ENCODE results near the gene ANK2.

ANK2 gene

DNA sequence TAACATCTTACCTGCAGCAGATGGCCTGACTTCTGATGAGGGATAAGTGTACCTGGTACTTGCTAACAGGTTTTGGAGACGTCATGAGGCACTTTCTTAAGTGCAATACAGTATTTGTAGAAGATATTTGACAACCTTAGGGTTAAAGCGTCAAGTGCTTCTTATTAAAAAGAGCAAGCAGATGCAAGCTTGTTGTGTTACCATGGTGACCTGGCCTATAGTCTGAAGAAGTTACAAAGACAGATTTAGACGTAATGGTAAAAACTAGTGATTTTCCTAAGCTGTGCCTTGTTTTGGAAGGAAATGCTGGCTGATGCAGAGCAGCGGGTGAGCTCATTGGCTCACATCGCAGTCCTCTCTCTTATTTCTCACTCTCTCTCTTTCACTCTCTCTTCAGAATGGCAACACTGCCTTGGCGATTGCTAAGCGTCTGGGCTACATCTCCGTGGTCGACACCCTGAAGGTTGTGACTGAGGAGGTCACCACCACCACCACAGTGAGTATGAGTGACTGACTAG lies 243.6 kb downstream of the ANK2 start:
- DNase-seq, result peak; percentile 52

DNA sequence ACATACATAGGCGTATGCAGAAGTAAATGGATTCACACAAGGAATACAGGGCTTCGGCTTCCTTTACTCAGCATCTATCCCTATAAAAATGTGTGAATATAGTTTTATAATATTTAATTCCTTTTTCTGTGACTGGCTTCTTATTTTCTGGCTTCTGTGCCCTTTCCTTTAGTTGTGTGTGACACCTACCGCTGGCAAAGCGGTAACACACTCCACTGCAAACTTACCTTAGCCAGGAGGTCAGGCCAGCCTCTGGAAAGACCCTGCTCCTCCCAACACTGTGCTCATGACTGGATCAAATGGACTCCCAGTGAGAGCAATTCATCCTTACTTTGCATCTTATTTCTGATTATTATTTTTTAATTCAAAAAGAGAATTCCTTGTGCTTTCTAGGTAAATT lies 244.2 kb downstream of the ANK2 start:
- DNase-seq, result peak; percentile 20

DNA sequence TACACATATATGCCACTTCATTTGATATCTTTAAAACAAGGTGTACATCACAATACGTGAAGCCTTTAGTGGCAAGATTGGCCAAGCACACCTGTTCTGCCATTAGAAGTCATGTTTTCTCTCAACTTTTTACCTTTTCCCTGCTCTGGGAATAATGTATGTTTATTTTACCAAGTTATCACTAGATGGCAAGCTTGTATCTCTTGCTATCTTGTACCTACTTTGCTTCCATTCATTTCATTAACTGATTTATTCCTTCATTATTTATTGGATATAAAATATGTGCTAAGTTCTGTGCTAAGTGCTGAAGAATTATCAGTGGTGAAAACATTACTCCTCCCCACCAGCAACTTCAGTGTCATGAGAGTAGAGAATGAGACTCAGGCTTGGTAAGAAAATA lies 245.5 kb downstream of the ANK2 start:
- no peak for DNase-seq

DNA sequence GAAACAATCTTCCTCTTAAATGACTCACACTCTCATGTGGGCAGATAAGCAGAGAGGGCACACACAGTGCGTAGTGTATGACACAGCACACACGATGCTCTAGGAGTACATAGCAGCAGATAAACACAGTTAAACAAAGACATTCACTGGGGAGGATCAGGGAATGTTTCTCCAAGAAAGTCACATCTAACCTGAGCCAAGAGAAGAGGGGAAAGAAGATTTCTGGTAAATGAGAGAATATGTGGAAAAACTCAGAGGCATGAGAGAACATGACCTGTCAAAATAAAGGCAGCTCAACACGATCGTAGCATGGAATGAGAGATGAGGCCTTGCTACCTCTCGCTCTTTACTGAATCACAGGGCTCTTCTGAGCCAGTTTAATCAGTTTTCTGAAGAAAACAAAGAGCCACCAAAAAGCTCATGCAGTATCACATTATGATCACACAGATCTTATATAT lies 251.0 kb downstream of the ANK2 start:
- DNase-seq, result peak; percentile 31

DNA sequence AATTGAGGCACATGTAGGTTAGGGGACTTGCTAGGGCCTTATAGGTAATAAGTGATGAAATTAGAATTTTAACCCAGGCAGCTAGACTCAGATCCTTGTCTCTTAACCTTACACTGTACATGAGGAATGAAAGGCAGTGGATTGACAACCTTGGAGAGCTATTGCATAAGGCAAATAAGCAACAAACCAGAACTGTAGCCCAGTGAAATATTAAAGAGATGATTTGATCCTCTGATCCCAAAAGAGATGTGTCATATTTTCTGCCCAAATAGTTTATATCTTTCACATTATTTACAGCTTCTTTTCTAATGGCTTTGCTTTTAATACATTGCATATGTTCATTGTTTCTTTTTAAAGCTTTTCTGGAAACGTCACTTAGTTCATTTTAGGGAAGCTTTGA lies 252.6 kb downstream of the ANK2 start:
- DNase-seq, result peak; percentile 33

DNA sequence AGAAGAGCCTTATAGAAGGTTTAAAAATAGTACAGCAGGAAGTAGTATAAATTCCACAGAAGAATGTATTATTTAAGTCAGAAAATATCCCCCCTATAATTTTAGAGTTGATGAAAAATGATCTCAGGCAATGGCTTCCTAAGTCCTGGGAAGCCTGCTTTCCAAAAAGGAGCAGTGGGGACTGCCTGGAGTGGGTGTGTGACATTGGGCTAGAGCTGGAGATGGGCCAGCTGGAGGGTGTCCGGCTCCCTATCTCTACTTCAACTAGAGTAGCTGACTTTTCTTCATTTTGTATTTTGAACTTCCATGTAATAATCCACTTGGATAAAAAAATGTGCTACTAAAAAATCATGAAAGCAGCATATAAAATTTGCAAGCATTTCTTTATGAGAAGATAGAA lies 253.9 kb downstream of the ANK2 start:
- peak; percentile 24 for DNase-seq

DNA sequence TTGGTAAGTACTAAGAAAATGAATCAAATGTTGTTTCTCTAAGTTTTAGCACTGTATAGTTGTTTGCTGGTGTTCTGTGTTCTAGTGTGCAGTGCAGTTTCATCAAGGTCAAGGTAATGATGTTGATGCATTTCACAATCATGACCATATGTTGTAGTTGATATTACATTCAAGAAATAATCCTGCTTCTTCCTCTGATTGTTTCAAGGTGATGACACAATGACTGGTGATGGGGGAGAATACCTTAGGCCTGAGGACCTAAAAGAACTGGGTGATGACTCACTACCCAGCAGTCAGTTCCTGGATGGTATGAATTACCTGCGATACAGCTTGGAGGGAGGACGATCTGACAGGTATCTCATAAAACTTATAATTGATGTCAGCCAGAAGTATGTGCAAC lies 261.6 kb downstream of the ANK2 start:
- DNase-seq, result no peak

DNA sequence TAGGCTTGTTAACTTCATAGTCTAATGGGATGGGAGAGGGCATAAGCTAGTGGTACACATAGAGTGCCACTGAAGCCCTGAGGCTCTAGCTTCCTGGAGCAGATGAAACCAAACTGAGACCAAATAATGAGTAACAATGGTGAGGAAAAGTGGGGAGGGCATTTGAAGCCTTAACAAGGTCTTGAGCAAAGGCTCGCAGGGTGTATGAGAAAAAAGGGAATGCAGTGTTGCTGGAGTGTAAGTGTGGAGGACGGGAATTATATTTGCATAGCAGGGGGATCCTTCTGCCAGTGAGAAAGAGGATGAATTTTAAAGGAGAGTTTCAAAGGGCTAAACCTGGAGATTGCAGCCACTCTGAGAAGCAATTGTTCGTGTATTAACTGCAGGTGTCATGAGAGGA lies 263.1 kb downstream of the ANK2 start:
- DNase-seq, result no peak

DNA sequence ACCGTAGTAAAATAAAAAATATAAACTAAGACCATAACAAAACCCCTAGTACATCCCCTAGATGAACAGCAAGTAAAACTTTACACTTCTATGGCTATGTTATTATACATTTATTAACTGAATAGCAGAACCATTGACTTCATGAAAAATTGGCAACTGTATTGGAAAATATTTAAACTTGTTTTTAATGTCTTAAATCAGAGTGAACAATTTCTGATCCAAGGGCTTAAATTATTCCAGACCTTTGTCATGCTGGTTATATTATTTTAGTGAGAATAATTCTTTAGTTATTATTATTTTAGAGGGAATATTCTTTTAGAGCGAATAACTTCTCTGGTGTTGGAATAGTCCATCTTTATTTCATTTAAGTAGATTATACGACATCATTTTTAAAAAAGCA lies 265.0 kb downstream of the ANK2 start:
- DNase-seq, result no peak

DNA sequence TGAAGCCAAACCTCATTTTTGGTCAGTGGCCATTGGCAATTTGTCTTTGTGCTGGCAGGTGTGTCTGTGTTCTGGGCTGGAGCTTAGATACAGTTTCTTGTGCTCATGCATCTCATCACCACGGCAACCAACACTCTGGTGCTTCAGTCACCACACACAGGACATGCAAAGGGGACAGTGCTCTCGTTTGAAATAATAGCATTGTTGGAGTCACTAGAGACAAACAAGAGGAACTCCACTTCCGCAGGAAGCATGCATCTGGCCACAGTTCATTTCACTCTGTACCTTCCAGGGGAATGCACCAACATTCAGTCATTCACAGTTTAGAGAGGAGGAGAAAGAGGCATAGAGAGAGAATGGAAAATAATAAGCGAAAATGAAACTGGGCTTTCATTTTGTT lies 267.4 kb downstream of the ANK2 start:
- no peak for DNase-seq

DNA sequence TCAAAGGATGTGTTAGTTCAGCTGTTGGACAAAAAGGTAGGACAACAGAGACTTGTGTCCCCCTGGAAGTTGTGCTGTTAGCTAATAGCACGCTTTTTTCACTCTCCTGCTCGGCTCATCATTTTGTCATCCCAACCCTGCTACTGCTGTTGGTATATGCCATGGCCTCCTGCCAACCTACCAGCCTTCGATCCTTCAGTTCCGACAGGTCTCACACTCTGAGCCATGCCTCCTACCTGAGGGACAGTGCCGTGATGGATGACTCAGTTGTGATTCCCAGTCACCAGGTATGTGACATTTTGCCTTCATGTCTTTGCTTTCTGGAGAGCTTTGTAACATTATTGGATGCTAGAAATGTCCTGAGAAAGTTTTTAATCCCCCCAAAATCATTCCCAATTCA lies 268.1 kb downstream of the ANK2 start:
- DNase-seq, result no peak

DNA sequence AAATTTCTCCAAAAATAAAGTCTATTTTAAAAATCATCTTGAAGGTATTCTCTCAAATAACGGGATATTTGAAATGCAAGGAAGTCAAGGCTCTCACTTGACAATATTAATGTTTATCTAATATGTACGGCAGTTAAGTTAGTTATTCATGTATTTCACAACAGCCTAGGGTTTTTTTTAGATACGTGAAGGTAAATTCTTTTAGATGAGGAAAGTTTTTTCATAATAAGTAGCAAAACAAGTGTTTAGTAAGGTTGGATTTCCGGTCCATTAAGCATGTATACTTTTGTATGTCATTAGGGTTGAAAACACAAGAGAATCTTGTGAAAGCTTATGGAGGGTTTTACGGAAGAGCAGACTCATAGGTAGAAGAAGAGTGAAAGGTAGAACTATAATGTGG lies 273.3 kb downstream of the ANK2 start:
- DNase-seq, result no peak

DNA sequence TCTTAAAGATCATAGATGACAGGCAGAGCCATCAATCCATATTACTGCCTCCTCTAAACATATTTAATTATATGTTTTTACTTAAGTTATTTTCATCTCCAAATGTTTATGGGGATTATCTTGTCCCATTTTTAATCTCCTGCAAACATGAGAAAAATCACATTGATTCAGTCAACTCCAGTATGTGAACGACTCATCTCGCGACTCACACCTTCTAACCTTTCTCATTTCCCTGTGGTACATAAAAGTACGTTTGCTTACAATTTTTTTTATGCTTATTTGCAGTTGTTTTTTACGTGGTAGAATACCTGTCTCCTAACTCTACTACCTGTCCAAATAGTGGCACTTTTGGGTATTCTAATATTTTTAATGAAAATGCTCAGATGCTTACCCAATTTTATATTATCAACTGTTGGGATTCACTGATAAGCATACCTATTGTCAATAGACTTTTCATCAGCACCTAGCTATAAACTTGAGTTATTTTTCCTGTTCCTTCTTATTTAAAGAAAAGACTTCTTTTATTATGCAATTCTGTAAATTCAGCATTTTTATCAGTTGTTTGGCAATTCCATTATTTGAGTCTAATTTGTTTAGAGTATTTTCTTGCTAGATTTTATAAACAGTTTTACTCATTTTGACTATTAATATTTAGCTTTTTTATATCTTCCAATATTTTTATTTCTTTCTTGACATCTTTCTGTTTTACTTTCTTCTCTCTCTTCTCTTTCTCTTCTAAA lies 276.6 kb downstream of the ANK2 start:
- DNase-seq, result no peak

DNA sequence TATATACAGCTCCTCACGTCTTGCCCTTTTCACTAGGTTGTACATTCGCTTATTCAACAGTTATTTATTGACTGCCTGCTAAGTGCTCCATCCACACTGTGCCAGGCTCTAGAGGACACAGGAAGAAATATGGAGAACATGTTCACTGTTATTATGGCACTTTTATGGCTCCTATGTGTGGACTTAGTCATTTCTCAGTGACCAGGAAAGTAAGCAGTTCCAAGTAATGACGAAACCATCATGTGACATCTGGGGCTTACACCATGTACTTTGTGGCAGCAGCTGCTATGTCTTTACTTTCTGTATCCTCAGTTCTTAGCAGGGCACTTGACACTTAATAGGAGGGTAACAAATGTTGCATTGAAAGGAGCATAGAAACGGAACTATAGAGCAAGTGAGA lies 278.0 kb downstream of the ANK2 start:
- DNase-seq, result no peak

DNA sequence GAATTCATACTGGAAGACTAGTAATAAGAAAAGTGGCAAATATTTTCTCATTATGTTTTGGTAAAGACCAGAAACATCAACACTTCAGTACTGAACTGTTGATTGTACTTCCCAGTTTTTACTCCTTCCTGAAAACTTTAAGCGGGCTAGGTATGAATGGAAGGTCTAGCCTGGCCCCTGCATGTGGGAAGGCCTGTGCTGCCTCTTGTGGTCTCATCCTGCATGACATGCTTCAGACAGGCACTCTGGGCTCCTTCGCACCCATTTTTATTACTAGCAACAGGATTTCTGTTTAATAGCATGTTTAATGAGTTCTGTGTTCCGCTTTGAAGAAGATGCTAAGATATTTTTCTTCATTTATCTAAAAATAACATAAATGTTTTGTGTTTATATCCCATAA lies 279.1 kb downstream of the ANK2 start:
- peak; percentile 15 for DNase-seq

DNA sequence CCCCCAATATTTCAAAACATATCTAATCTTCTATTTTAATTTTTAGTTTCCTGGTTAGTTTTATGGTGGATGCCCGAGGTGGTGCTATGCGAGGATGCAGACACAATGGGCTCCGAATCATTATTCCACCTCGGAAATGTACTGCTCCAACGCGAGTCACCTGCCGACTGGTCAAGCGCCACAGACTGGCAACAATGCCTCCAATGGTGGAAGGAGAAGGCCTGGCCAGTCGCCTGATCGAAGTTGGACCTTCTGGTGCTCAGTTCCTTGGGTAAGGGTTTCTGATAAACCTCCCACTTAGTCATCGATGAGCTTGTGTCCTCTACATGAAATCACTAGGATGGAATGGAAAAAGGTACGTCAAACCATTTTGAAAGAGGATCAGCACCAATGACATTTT lies 280.7 kb downstream of the ANK2 start:
- no peak for DNase-seq

DNA sequence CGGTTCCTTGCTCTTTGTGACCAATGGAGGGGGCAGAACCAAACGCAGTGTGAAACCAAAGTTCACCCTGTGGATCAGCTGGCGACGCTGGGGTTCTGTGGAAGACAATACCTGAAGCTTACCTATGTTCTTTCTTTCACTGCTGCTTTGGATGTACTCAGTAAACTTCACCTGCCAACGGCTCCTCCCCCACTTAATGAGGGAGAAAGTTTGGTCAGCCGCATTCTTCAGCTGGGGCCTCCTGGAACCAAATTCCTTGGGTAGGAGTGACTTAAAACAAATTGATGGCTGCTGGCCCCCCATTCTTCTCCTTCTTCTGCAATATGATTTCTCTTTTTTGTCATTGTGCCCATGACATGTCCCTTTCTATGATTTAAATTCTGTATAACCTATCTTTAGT lies 282.4 kb downstream of the ANK2 start:
- DNase-seq, result no peak

DNA sequence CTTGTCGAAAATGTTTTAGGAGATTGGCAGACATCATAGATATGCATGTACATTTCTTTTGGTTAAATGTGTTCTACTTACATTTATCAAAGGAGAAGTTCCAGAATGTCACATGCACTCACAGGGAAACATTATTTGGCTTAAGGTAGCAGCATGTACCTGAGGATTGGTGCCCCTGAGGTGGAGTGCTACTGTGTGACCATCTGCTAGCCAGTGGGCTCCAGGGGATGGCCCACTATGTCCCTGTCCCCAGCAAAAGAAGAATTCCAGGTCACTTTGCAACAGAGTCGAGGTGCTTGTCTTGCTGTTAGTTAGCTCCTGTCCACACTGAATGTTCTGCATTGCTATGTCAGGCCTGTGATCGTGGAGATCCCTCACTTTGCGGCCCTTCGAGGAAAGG lies 283.2 kb downstream of the ANK2 start:
- DNase-seq, result no peak

DNA sequence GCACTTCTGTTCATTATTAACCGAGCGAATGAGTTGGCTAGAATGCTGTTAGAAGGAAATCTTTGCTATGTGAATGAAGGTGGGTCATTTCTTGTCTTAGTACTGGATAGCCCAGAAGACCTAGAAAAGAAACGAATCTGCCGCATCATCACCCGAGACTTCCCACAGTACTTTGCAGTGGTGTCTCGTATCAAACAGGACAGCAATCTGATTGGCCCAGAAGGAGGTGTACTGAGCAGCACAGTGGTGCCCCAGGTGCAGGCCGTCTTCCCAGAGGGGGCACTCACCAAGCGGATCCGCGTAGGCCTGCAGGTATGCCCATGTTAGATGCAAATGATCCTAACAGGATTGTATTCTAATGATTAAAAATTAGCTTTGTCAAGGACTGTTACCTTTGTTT lies 286.3 kb downstream of the ANK2 start:
- DNase-seq, result no peak

DNA sequence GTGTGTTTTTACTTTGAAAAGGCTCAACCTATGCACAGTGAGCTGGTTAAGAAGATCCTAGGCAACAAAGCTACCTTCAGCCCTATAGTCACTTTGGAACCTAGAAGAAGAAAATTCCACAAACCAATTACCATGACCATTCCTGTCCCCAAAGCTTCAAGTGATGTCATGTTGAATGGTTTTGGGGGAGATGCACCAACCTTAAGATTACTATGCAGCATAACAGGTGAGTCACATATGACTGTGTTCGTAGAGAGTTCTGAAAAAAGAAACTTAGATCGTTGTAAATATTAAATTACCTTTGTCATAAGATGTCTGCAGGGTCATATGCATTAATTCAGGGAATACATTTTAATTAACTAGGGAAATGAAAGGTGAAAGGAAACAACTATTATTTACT lies 287.1 kb downstream of the ANK2 start:
- no peak for DNase-seq

DNA sequence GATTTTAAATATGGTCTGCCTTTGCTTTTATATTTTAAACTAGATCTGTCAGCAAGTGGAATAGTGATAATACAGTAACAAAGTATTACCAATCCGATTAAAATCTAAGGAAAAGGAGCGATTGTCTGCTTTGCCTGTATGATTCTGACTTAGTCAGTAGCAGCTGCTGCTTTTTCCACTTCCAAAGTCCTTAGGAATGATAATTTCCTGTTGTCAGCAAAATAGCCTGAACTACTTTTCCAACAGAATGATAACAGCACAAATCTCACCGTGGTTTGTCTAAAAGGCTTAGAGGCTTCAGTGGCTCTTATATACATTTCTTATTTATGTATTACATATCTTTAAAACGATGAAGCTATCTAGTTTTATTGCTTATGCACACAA lies 290.0 kb downstream of the ANK2 start:
- DNase-seq, result no peak

DNA sequence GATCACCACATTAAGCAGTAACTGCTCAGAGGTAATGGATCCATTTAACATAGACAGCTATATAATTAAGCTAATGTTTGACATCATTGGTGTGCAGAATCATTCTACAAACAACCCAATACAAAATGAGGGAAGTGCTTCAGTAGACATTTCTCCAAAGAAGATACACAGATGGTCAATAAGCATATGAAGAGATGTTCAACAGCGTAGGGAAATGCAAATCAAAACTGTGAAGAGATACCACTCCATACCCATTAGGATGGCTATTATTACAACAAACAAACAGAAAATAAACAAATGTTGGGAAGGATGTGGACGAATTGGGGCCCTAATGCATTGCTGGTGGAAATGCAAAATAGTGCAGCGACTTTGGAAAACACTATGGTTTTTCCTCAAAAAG lies 294.6 kb downstream of the ANK2 start:
- DNase-seq, result no peak

DNA sequence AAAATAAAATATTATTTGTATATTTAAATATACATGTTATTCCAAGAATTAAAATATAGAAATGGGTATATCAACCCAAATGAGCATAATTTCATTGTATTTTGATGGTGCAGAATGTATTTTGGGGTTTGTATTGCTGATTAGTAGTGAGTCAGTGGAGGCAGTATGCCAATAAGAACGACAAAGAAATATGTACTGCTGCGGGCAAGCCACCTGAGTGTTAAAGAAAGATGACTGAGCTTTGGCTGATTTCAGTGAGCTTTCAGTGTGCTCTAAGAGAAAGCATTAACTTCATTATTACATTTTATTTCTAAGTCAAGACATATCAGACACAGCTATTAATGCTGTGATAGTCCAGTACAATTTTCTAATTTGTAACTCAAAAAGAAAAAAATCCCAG lies 297.8 kb downstream of the ANK2 start:
- no peak for DNase-seq

DNA sequence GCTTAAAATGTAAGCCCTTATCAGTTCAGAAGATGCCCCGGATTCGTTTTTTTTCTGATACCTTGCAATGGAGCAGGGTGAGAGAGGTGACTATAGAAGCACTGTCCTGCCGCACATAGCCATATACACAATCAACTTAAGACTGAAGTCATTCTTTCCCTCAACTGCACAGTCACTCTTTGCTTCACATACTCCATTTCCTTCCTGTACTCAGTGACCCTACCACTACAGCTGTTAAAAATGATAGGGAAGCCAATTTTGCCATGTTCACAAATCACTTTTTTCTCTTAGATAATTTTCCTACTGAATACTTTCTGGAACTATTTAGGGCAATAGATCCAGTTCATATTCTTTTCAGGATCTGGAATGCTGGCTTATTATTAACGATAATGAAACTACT lies 300.0 kb downstream of the ANK2 start:
- no peak for DNase-seq

DNA sequence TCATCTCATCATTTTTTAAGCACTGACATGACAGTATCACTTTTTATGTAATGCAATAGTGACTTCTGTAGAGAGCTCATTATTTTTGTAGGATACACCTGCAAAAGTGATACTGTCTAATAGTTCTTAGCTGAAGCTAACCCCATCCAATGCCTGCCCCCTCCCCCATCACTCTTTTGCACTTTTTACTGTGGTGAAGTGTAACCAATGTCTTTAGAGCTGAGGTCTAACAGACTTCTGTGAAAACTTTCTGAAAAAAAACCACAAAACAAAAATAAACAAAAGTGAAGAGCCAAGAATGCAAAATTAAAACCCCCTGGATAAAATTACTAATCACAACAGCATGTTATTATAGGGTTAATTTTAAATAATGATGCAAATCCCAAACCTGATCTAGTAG lies 301.1 kb downstream of the ANK2 start:
- peak; percentile 43 for DNase-seq

Measured in fibroblast of skin of scalp (primary cell).